Measurements from ENCODE around the gene MYOM1. TPM values are rescaled to one million over a fixed set of nuclear protein-coding genes. Genes with fewer than 3 reads are reported as not detected.
"Not testable (repeated sequence)": the region's sequence is repeated elsewhere in the genome, so short reads cannot be mapped to it uniquely, and the experiment has no call there.

MYOM1 gene
- total RNA-seq, 1 experiment from 2014 or later: 0.06 TPM

GRCh38 chr18:3071676-3072075 lies 148.1 kb downstream of the MYOM1 start:
- no peak for DNase-seq
- no peaks in the 10 kb centered on the region for H3K36me3 ChIP-seq
- H3K9me3 ChIP-seq (replicated peaks): no peaks in the 10 kb centered on the region
- no peaks in the 10 kb centered on the region for H3K27me3 ChIP-seq
- H3K27ac ChIP-seq: no peak overlapping the region
- H3K4me3 ChIP-seq: no peak overlapping the region
- no peaks in the 10 kb centered on the region for H3K4me1 ChIP-seq

GRCh38 chr18:3069671-3070433 lies 149.9 kb downstream of the MYOM1 start:
- Histone ChIP-seq H3K36me3 (no peaks in the 10 kb centered on the region), H3K4me3 (no peak overlapping the region), H3K9me3 (replicated peaks) (no peaks in the 10 kb centered on the region), H3K4me1 (no peaks in the 10 kb centered on the region), H3K27ac (no peak overlapping the region), H3K27me3 (no peaks in the 10 kb centered on the region)
- no peak for DNase-seq

DNA sequence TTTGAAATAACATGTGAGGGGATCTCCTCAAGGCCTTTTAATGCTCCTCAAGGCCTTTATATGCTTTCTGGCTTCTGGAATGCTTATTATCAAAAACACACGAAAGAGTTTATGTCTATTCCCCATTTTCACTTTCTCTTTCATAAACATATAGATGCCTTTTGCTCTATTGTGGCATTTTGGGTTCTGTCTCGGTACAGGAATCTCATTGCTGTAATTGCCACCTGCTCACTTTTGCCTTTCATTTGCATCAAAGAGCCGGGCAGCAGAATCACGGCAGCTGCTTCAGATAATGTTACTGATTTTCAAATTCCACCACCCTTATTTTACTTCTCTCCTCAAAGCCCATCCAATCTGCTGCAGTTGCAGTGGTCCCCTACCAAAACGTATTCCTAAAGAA lies 152.0 kb downstream of the MYOM1 start:
- peak; percentile 9 to 42 for DNase-seq
- no peaks in the 10 kb centered on the region for H3K36me3 ChIP-seq
- no peaks in the 10 kb centered on the region for H3K9me3 ChIP-seq (replicated peaks)
- no peaks in the 10 kb centered on the region for H3K27me3 ChIP-seq
- no peak overlapping the region for H3K27ac ChIP-seq
- no peaks in the 10 kb centered on the region; the same call in 1 of the 2 replicates for H3K4me1 ChIP-seq
- no peak overlapping the region for H3K4me3 ChIP-seq

DNA sequence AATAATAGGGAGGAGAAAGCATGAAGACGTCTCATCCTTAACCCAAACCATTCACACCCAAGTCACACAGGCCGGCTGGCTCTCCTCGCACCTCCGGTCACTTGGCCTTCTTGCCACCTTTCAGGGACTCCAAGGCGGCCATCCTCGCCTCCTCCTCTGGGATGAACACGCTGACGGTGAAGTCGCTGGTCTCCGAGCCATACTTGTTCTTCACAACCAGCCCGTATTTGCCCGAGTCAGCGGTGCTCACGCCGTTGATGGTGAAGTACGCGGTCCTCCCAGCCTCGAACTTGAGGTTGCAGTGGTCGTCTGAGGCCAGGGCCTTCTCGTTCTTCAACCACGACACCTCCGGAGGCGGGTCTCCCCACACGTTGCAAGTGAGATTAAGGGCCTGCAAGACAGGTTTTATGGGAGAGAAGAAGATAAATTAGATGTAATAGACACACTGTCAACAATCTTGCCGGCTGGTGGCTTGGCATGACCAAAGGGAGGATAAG lies 152.6 kb downstream of the MYOM1 start:
- DNase-seq: no peak
- Histone ChIP-seq H3K27me3 (no peaks in the 10 kb centered on the region), H3K36me3 (no peaks in the 10 kb centered on the region), H3K4me1 (no peaks in the 10 kb centered on the region; the same call in 1 of the 2 replicates), H3K9me3 (replicated peaks) (no peaks in the 10 kb centered on the region), H3K4me3 (no peak overlapping the region), H3K27ac (no peak overlapping the region)

GRCh38 chr18:3066341-3067110 lies 153.2 kb downstream of the MYOM1 start:
- Histone ChIP-seq H3K9me3 (replicated peaks) (no peaks in the 10 kb centered on the region), H3K36me3 (no peaks in the 10 kb centered on the region)
- peak; percentile 26 to 43 for DNase-seq

DNA sequence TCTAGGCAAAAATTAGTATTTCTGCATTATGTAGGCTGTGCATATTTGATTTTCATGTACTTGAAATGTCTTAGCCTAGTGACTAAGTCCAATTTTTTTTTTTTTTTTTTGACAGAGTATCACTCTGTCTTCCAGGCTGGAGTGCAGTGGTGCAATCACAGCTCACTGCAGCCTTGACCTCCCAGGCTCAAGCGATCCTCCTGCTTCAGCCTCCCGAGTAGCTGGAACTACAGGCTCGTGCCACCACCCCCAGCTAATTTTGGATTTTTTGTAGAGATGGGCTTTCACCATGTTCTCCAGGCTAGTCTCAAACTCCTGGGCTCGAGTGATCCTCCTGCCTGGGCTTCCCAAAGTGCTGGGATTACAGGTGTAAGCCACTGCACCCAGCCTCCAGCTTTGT lies 156.0 kb downstream of the MYOM1 start:
- H3K9me3 ChIP-seq (replicated peaks); DNase-seq: not testable (repeated sequence)

More at GRCh38 chr18:3066341-3067110, 153.2 kb downstream of the MYOM1 start:
- H3K4me1 ChIP-seq: no peaks in the 10 kb centered on the region; the same call in 1 of the 2 replicates
- no peak overlapping the region for H3K27ac ChIP-seq
- no peak overlapping the region for H3K4me3 ChIP-seq
- H3K27me3 ChIP-seq: no peaks in the 10 kb centered on the region

GRCh38 chr18:3062798-3063680 lies 156.7 kb downstream of the MYOM1 start:
- DNase-seq: peak; percentile 42 to 54
- Histone ChIP-seq H3K27me3 (no peaks in the 10 kb centered on the region), H3K4me1 (no peaks in the 10 kb centered on the region; the same call in 1 of the 2 replicates), H3K9me3 (replicated peaks) (no peaks in the 10 kb centered on the region), H3K27ac (no peak overlapping the region), H3K36me3 (no peaks in the 10 kb centered on the region), H3K4me3 (no peak overlapping the region)

More for the DNA sequence above, 156.0 kb downstream of the MYOM1 start:
- not testable (repeated sequence) for H3K27me3 ChIP-seq, H3K4me3 ChIP-seq, H3K4me1 ChIP-seq, H3K36me3 ChIP-seq, H3K27ac ChIP-seq

- no peak for DNase-seq
- Histone ChIP-seq H3K4me3 (no peak overlapping the region), H3K27me3 (no peaks in the 10 kb centered on the region), H3K36me3 (no peaks in the 10 kb centered on the region), H3K4me1 (no peaks in the 10 kb centered on the region; the same call in 1 of the 2 replicates), H3K9me3 (replicated peaks) (no peaks in the 10 kb centered on the region), H3K27ac (no peak overlapping the region)
Measured at GRCh38 chr18:3061581-3062312, 158.0 kb downstream of the MYOM1 start.

DNA sequence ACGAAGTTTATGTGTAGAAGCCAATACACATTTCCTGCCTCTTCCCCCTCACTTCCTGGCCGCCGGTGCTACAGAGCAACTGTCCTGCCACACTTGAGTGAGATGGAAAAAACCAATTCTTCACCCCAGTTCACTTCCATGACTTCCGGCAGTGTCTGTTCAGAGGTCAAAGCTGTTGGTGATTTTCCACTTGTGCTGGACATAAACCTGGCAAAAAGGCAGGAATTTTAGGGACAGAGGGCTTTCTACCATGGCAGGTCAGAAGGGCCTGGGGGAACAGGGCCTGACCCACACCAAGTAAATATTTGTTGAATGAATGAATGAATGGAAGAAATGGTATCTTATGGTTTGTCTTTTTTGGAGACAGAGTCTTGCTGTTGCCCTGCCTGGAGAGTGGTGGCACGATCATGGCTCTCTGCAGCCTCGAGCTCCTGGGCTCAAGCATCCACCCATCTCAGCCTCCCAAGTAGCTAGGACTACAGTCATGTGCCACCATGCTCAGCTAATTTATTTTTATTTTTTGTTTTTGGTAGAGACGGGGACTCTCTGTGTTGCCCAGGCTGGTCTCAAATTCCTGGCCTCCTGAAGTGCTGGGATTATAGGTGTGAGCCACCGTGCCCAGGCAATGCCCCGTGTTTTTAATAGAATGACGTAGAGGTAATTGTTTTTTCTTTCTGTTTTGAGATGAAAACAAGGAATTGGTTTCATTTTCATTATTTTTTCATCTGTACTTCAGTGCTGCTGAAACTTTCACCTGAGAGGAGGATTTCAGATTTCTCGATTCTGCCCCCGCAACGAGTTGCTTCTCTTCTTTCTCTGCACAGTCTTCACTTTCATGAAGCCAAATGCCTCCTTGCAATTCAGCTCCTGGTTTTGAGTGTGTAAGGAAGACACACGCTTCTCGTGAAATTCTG lies 158.8 kb downstream of the MYOM1 start:
- DNase-seq: no peak
- no peak overlapping the region for H3K27ac ChIP-seq
- no peaks in the 10 kb centered on the region for H3K9me3 ChIP-seq (replicated peaks)
- no peaks in the 10 kb centered on the region; the same call in 1 of the 2 replicates for H3K4me1 ChIP-seq
- no peak overlapping the region for H3K4me3 ChIP-seq
- H3K27me3 ChIP-seq: no peaks in the 10 kb centered on the region
- no peaks in the 10 kb centered on the region for H3K36me3 ChIP-seq

GRCh38 chr18:3059272-3059671 lies 160.5 kb downstream of the MYOM1 start:
- Histone ChIP-seq H3K36me3 (no peaks in the 10 kb centered on the region), H3K4me3 (no peak overlapping the region), H3K27me3 (no peaks in the 10 kb centered on the region), H3K9me3 (replicated peaks) (no peaks in the 10 kb centered on the region), H3K4me1 (no peaks in the 10 kb centered on the region; the same call in 1 of the 2 replicates), H3K27ac (no peak overlapping the region)
- no peak for DNase-seq

- H3K27me3 ChIP-seq: no peaks in the 10 kb centered on the region
- no peak overlapping the region for H3K4me3 ChIP-seq
- H3K36me3 ChIP-seq: no peaks in the 10 kb centered on the region
- H3K27ac ChIP-seq: no peak overlapping the region
- H3K9me3 ChIP-seq (replicated peaks): no peaks in the 10 kb centered on the region
- no peaks in the 10 kb centered on the region; the same call in 1 of the 2 replicates for H3K4me1 ChIP-seq
- DNase-seq: no peak
Measured at GRCh38 chr18:3058328-3059191, 161.2 kb downstream of the MYOM1 start.

- no peak overlapping the region for H3K4me3 ChIP-seq
- no peaks in the 10 kb centered on the region for H3K27me3 ChIP-seq
- H3K36me3 ChIP-seq: no peaks in the 10 kb centered on the region
- no peak overlapping the region for H3K27ac ChIP-seq
- no peak for DNase-seq
- no peaks in the 10 kb centered on the region for H3K9me3 ChIP-seq (replicated peaks)
- no peaks in the 10 kb centered on the region for H3K4me1 ChIP-seq
Measured at GRCh38 chr18:3057526-3057925, 162.2 kb downstream of the MYOM1 start.
